AG09319 (cell line): Measurements from ENCODE around the gene KLHDC10.

ENCODE experiments used
- DNase-seq: peaks from one replicate; pipeline ENCODE4 v3.0.0-alpha.2; 2010; ENCODE audit warnings: low read depth; ENCODE audit errors: extremely low read depth
- TF ChIP-seq, protein P1 (sequence below): IDR thresholded peaks from 2 replicates; pipeline ENCODE4 v1.5.1; 2011; ENCODE audit warnings: low read depth, mild to moderate bottlenecking, inconsistent platforms, low read length, moderate library complexity

KLHDC10 gene

DNA sequence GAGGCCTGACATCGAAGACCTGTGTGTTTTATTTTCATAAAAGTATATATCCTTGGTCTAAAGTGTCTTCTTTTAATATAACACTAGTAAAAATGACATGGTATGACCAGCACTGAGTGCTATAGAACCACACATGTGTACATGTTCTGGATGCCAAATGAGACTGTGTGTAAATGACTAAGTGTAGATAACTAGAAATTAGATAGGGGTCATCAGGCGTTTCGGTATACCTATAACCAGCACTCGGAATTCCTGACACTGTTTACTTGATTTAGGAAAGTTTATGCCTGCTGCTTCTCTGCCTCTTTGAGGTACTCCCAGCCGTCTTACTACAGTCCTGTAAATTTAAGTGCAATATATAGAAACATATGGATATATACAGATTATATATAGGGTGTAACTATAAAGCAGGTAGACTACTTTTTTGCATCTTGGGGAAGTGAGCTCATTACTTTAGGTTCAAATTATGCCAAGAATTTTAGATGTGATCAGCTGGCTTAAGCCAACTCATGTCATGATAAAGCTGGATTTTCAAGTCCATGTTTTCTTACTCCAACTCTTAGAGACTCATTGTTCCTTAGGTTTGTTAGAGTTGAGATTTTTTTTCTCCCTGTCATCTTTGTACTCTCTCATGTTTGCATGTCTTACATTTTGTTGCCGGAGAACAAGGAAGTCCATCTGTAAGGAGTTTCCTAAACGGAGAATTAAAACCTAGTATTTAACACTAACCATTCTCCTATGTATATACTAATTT, 62.9 kb downstream of the KLHDC10 start:
- no peak for DNase-seq
- TF ChIP-seq, protein P1, sequence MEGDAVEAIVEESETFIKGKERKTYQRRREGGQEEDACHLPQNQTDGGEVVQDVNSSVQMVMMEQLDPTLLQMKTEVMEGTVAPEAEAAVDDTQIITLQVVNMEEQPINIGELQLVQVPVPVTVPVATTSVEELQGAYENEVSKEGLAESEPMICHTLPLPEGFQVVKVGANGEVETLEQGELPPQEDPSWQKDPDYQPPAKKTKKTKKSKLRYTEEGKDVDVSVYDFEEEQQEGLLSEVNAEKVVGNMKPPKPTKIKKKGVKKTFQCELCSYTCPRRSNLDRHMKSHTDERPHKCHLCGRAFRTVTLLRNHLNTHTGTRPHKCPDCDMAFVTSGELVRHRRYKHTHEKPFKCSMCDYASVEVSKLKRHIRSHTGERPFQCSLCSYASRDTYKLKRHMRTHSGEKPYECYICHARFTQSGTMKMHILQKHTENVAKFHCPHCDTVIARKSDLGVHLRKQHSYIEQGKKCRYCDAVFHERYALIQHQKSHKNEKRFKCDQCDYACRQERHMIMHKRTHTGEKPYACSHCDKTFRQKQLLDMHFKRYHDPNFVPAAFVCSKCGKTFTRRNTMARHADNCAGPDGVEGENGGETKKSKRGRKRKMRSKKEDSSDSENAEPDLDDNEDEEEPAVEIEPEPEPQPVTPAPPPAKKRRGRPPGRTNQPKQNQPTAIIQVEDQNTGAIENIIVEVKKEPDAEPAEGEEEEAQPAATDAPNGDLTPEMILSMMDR, result no peak

DNA sequence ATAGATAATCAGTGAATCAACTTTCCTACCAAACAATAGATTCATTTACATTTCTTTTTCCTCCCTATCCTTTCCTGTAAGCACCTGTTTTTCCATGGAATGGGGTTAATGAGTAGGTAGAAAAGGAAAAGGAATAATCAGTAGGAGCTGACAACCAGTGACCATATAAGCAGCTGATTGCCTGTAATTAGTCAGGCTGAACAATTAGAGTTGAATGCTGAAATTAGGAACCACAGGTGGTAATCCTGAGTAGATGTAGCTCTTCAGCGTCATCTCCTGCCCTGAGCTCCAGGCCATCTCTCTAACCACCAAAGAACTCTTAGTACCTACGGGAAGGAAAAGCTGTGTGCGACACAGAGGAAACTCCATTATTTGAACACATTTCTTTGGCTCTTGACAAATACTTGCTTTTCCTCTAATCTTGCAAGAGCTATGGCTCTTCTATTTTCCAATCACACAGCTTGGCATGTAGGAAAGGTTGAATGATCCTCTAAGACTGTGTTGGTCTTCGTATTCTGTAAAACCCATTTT, 63.8 kb downstream of the KLHDC10 start:
- TF ChIP-seq, protein P1, result no peak
- DNase-seq, result no peak

DNA sequence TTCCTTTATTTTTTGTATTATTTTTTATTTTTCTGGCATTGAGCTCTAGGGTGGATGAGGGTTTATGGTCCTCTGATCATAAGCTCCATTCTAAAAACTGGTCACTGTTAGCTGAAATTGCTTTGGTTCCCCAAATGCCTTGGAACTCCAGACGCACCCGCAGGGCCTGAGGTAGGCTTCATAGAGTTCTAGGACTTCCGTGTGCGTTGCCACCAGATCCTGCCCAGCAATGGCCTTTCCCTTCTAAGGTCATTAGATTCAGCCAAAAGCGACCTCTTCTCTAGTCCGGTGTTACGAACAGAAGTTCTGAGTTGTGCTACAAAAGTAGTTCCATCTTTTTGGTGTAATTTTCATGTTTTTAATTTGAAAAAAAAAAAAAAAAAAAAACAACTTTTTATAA, 64.4 kb downstream of the KLHDC10 start:
- DNase-seq, result no peak

DNA sequence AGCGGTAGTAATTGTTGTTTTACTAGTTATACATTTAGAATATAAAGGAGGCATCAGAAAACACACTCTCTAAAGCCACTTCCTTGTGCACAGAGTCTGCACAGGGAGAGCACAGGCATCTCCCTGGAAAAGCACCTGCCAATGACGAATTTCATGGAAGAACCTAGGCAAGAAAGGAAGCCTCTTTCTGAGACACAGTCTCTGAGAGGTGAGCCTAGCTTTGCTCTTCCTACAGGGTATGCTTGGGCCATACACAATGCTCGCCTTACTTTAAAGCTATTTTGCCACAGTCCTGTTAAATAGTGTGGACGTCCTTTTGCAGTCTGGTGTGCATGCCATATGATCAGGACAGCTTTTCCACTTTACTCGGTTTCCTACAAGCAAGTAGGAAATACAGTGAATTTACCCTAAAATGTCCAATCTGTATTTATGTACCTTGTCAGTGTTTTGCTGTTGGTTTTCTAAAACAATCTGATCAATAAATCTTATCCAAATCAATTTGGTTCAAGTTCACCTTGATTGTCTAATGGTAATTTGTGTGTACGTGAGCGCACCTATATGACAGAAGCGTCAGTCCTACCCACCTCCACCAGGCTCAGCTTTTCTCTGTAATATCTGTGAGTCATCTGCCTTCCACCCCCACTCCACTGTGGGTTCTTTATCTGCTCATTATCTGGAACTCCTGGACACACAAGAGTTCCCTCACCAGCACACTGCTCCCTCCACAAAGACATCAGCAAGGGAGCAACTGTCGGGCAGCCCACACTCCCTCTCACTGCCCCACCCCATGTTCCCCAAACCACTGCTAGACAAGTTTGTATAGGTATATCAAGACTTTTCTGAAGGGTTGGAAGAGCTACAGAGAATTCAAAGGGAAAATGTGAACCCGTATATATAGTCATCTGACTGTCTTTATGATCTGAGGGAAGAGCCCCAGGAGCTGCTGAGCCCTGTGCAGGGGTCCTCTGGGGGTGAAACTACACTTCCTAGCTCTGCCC, 65.2 kb downstream of the KLHDC10 start:
- DNase-seq, result no peak
- TF ChIP-seq, protein P1, result no peak

More for the DNA sequence above, 64.4 kb downstream of the KLHDC10 start:
- TF ChIP-seq, protein P1, result no peak

DNA sequence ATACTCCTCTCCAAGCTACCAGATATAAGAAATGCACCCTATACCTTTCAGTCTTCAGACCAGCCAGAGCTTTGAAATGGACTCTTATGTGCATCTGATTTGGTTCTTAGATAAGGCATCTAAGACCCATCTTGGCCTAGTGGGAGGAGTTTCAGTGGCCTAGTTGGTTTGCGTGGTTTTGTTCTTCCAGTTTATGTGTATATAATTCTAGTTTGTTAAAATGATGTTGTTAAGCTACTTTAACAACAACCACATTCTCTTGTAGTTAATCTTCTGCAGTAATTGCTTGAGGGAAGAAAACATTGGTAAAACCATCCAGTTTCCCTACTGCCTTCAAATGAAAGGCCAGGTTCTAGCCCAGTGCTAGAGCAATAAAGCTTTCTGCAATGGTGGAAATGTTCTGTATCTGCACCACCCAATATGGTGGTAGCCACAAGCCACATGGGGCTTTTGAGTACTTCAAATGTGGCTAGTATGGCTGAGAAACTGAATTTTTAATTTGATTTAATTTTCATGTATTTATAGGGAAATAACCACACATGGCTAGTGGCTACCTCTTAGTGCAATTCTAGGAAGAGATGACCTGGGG, 66.3 kb downstream of the KLHDC10 start:
- no peak for DNase-seq
- TF ChIP-seq, protein P1, result no peak

DNA sequence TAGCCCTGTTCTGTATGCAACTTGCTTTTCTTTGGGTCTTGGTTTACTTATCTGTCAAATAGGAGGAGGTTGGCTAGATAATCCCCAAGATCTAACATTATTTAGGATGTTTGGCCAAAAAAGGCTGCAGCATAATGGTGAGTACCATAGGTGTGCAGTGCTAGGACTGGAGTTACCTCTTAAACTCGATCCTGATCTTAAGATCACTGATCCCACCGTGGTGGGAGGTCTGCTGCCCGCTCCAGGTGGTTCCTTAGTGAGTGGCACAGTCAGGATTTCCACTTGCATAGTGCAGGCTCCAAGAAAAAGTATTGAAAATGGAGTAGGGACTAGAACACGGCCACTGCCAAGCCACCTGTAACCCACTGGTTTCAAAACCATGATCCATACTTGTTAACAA, 66.9 kb downstream of the KLHDC10 start:
- TF ChIP-seq, protein P1, result no peak
- DNase-seq, result no peak
